CD4-positive, CD25-positive, alpha-beta regulatory T cell (primary cell): Measurements from ENCODE around the gene MED13L. TPM values are rescaled to one million over a fixed set of nuclear protein-coding genes. Genes with fewer than 3 reads are reported as not detected.

Source experiments
- ATAC-seq, 2 donors: fragments of 150-1000 bp; cut with Tn5 transposase; one replicate each; pipeline ENCODE4 v1.10.0; 2021; ENCODE audit warnings: low read depth in 2 of 2, moderate number of reproducible peaks in 2 of 2, moderate library complexity in 1 of 2
- DNase-seq, 3 donors: peaks; one replicate each; pipeline versions ENCODE4 v3.0.0 to v3.0.0-alpha.2; 2012 to 2022; ENCODE audit warnings: mixed read lengths in 1 of 3
- H3K27ac ChIP-seq: one replicate; pipeline ENCODE4 v1.7.0; 2013; ENCODE audit warnings: mild to moderate bottlenecking, low read length; ENCODE audit not compliant: insufficient read depth, poor library complexity, severe bottlenecking
- H3K27me3 ChIP-seq: one replicate; pipeline ENCODE4 v1.7.0; 2013; ENCODE audit warnings: low read length; ENCODE audit not compliant: control insufficient read depth, insufficient read depth
- H3K36me3 ChIP-seq: one replicate; pipeline ENCODE4 v1.7.0; 2013; ENCODE audit warnings: mild to moderate bottlenecking, low read length, moderate library complexity; ENCODE audit not compliant: control insufficient read depth, insufficient read depth
- H3K4me1 ChIP-seq: 2 replicates; pipeline ENCODE4 v1.7.0; 2013; ENCODE audit warnings: mild to moderate bottlenecking, low read length; ENCODE audit not compliant: insufficient read depth, control insufficient read depth, poor library complexity, severe bottlenecking
- H3K4me3 ChIP-seq: one replicate; pipeline ENCODE4 v1.7.0; 2013; ENCODE audit warnings: low read depth, mild to moderate bottlenecking, low read length, moderate library complexity
- H3K9me3 ChIP-seq, 2 experiments: 1 replicate in 1 of 2; 2 replicates in 1 of 2; pipeline ENCODE4 v1.7.0; 2013; ENCODE audit warnings: low read length in 2 of 2, mild to moderate bottlenecking in 1 of 2, moderate library complexity in 1 of 2; ENCODE audit not compliant: control insufficient read depth in 2 of 2
- H3K27ac Mint-ChIP-seq, 3 donors: one replicate each; pipeline ENCODE4 v1.8.0; 2020 to 2022; ENCODE audit warnings: mild to moderate bottlenecking in 3 of 3, mixed read lengths in 3 of 3, moderate library complexity in 2 of 3
- H3K27me3 Mint-ChIP-seq: one replicate; pipeline ENCODE4 v1.8.0; 2022; ENCODE audit warnings: mild to moderate bottlenecking, mixed read lengths
- H3K36me3 Mint-ChIP-seq: one replicate; pipeline ENCODE4 v1.8.0; 2020; ENCODE audit warnings: mixed read lengths
- H3K4me1 Mint-ChIP-seq, 4 donors: one replicate each; pipeline ENCODE4 v1.8.0; 2020 to 2022; ENCODE audit warnings: mixed read lengths in 4 of 4, mild to moderate bottlenecking in 1 of 4
- H3K4me3 Mint-ChIP-seq, 4 donors: one replicate each; pipeline ENCODE4 v1.8.0; 2020 to 2022; ENCODE audit warnings: mild to moderate bottlenecking in 4 of 4, mixed read lengths in 4 of 4, moderate library complexity in 3 of 4
- H3K9me3 Mint-ChIP-seq, 7 donors: one replicate each; pipeline ENCODE4 v1.8.0; 2020 to 2022; ENCODE audit warnings: mixed read lengths in 7 of 7, mild to moderate bottlenecking in 3 of 7, moderate library complexity in 2 of 7
- polyA plus RNA-seq, 4 donors: library from polyadenylated mRNA; unstranded; fragments of 300-500 nt; fragmentation: Illumina TruSeq; gene quantifications; one replicate each; pipeline ENCODE4 v1.2.3, GENCODE V29; 2021
- total RNA-seq: library from RNA; stranded (reverse); gene quantifications from one replicate; pipeline ENCODE4 v1.2.3, GENCODE V29; 2022

MED13L gene
- total and polyA plus RNA-seq, 5 donors from 2014 or later, result 4.5 to 179 (median 7.0) TPM

DNA sequence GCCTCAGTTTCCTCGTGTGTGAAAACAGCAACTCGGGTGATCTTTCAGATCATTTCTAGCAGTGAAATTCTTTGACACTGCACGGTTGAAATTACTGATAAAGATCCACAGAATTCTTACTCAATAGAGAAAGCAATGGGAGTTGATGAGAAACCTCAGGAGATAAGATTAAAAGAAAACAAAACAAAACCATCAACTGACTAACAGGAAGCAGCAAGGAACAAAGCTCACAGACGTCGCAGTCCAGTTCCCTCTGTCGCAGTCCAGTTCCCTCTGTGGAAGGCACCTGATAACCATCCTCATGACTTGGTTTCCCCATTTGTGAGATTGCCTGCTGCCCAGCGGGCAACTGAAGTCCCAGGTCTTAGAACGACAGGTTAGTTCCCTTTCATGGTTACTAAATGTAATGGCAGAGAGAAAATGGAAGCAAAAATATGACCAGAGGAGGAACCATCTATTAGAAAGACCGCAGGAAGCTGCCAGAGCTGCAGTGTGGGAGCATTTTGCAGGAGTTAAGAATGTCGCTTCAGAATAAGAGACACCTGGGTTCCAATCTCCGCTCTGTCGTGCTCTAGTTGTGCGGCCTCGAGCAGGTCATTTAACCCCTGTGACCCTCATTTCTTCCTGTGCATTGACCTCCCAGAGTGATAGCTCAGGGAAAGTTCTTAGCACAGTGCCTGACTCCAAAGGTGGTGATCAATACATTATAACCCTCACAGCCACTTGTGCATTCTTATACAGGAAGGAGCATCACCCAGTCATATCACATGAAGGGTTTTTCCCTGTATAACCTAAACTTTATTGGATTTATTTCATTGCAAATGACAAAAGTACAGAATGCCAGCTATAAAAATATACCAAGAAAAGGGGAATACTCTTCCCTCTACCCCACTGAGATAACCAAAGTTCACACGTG lies 5.1 kb upstream of the MED13L start:
- peaks cover 33% of the 10 kb centered on the region for H3K27me3 Mint-ChIP-seq
- Histone ChIP-seq H3K4me3 (peak overlapping the region; percentile 30), H3K4me1 (no peaks in the 10 kb centered on the region), H3K27me3 (no peaks in the 10 kb centered on the region), H3K9me3 (no peaks in the 10 kb centered on the region), H3K27ac (no peak overlapping the region), H3K36me3 (no peaks in the 10 kb centered on the region)
- no peak overlapping the region for H3K27ac Mint-ChIP-seq
- peaks cover 0 to 14% (median 7%) of the 10 kb centered on the region in 4 donors for H3K4me1 Mint-ChIP-seq
- H3K9me3 Mint-ChIP-seq, result peaks cover 0 to 1% (median 0%) of the 10 kb centered on the region in 7 donors
- no peak for DNase-seq
- no peaks in the 10 kb centered on the region for H3K36me3 Mint-ChIP-seq
- H3K4me3 Mint-ChIP-seq, result peak overlapping the region in 2 of 4 donors; percentile 36 to 51
- ATAC-seq, result no peak

DNA sequence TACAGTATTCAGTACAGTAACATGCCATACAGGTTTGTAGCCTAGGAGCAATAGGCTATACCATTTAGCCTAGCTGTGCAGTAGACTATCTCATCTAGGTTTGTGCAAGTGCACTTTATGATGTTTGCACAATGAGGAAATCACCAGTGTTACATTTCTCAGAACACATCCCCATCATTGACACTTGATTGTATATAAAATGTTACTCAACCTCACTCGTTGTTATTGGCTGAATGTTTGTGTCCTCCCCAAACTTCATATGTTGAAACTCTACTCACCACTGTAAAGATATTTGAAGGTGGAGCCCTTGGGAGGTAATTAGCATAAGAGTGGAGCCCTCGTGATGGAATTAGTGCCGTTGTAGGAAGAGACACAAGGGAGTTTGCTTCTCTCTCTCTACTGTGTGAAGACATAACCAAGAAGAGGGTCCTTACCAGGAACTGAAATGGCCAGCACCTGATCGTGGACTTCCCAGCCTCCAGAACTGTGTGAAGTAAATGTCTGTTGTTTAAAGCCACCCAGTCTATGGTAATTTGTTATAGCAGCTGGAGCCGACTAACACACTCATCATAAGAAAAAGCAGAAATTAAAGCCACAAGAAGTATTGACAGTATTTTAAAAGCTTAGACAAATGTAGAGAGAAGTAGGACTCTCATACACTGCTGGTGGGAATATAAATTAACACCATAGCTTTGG lies 3.2 kb upstream of the MED13L start:
- no peak overlapping the region for H3K27ac Mint-ChIP-seq
- H3K9me3 Mint-ChIP-seq, result peaks cover 0 to 4% (median 0%) of the 10 kb centered on the region in 7 donors
- Histone ChIP-seq H3K4me3 (no peak overlapping the region), H3K36me3 (no peaks in the 10 kb centered on the region), H3K4me1 (peaks cover 6% of the 10 kb centered on the region), H3K9me3 (no peaks in the 10 kb centered on the region), H3K27me3 (no peaks in the 10 kb centered on the region), H3K27ac (no peak overlapping the region)
- peaks cover 3% of the 10 kb centered on the region for H3K36me3 Mint-ChIP-seq
- peaks cover 4 to 17% (median 13%) of the 10 kb centered on the region in 4 donors for H3K4me1 Mint-ChIP-seq
- peaks cover 42% of the 10 kb centered on the region for H3K27me3 Mint-ChIP-seq
- DNase-seq (no peak), ATAC-seq (no peak)
- H3K4me3 Mint-ChIP-seq, result peak overlapping the region in 1 of 4 donors; percentile 89

DNA sequence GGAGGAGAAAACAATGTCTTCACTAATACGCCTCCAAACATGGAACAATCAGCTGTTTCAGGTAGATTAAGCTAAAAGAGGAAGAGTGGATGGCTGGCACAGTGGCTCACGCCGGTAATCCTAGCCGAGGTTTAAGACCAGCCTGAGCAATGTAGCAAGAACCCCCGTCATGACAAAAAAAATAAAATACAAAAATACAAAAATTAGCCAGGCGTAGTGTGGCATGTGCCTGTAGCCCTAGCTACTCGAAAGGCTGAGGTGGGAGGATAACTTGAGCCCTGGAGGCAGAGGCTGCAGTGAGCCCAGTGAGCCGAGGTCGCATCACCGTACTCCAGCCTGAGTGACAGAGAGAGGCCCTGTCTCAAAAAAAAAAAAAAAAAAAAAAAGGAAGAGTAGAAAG lies 1.2 kb upstream of the MED13L start:
- DNase-seq (no peak), ATAC-seq (no peak)
- Histone ChIP-seq H3K4me1 (peaks cover 26% of the 10 kb centered on the region), H3K36me3 (no peaks in the 10 kb centered on the region), H3K4me3 (no peak overlapping the region), H3K27me3 (no peaks in the 10 kb centered on the region), H3K9me3 (no peaks in the 10 kb centered on the region), H3K27ac (no peak overlapping the region)
- Mint-ChIP-seq H3K4me3 (peak overlapping the region; percentile 89 to 93 (median 90)), H3K36me3 (peaks cover 3% of the 10 kb centered on the region), H3K27ac (peak overlapping the region; percentile 74 to 87 (median 86)), H3K4me1 (peaks cover 20 to 37% (median 34%) of the 10 kb centered on the region in 4 donors), H3K27me3 (peaks cover 34% of the 10 kb centered on the region), H3K9me3 (peaks cover 0 to 3% (median 0%) of the 10 kb centered on the region in 7 donors)

DNA sequence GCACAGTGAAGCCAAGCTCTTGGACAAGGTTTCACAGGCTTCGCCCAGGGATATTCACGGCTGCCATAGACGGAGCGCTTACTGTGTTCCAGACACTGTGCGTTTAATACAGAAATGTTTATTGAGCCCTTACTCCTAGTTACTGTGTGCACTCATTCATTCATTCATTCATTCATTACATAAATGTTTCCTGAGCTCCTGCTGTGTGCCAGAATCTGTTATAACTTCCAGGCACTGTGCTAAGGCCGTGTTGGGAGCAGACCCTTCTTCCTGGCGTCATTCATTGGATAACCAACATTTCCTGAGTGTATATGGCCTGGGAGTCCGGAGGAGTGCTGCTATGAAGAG lies 760 bp upstream of the MED13L start:
- H3K4me1 ChIP-seq, result peaks cover 30% of the 10 kb centered on the region
- no peaks in the 10 kb centered on the region for H3K9me3 ChIP-seq
- no peak for DNase-seq
- ATAC-seq, result no peak
- peaks cover 34% of the 10 kb centered on the region for H3K27me3 Mint-ChIP-seq
- H3K27ac ChIP-seq, result no peak overlapping the region
- H3K4me3 Mint-ChIP-seq, result peak overlapping the region; percentile 89 to 93 (median 90)
- H3K27ac Mint-ChIP-seq, result peak overlapping the region; percentile 74 to 87 (median 86)
- H3K4me1 Mint-ChIP-seq, result peaks cover 20 to 42% (median 37%) of the 10 kb centered on the region in 4 donors
- peaks cover 3% of the 10 kb centered on the region for H3K36me3 Mint-ChIP-seq
- H3K27me3 ChIP-seq, result no peaks in the 10 kb centered on the region
- H3K36me3 ChIP-seq, result no peaks in the 10 kb centered on the region
- H3K9me3 Mint-ChIP-seq, result peaks cover 0 to 3% (median 0%) of the 10 kb centered on the region in 7 donors
- peak overlapping the region; percentile 65 for H3K4me3 ChIP-seq

DNA sequence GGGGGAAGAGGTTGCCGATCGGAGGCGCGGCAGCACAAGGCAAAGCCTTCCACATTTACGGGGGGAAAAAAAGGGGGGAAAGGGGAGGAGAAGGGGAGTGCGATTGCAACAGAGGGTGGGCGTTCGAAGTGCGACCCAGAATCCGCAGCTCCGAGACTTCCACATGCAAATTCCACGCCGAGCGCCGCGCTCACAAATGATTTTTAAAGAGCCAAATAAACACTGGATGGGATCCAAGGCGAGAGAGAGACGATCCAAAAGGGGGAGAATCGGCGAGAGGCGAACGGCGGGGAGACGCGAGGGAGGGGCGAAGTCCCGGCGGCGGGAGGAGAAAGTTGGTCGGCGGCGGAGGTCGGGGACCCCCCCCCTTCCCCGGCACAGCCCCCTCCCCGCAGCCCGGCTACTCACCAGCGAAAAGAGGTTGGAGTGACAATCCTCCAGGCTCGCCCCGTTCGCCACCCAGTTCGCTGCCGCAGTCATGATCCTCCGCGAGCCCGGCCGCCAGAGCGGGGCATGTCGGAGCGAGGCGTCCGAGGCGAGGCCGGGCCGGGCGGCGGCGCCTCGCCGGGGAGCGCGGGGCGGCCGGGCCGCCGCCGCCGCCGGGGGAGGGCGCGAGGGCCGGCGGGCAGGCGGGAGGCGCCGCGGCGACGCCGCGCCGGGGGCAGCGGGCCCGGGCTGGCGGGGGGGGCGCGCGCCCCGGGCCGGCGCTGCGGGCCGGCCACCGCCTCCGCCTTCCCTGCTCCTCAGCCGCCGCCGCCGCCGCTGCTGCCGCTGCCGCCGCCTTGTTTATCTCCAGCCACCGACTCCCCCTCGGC lies 634 bp downstream of the MED13L start:
- H3K27ac ChIP-seq, result peak overlapping the region; percentile 47
- H3K9me3 Mint-ChIP-seq, result peaks cover 0 to 3% (median 0%) of the 10 kb centered on the region in 7 donors

DNA sequence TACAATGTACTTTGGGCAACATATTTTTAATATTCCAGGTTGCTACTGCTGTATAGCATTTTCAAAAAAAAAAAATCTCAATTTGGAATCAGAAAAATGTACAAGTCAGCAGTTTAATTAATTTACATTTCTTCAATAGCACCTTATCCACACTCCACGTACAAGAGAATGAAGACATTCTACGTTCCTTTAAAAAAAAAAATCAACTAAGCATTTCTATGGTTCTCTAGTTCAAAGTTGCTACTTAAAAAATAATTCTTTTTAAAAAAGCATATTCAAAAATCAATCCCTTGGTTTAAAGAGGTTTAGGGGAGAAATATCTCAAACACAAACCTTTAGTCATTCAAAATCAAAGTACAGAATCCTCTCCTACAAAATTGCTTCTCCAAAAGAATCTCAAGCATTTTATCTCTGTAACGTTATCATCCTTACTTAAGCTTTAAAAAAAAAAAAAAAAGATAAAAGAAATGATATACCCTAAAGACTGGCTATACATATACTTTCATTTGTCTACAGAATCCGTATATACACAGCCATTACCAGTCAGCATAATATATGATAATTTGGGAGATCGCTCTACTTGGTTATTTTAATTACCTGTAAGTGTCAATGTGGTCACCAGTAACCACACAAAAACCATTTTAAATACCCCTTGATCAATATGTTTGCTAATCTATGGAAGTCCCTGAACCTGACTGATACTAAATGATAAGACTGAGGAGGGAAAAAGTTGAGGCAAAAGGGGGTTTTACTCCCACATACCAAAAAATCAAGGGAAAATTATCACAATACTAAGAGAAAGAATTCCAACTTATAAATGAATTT lies 2.7 kb downstream of the MED13L start:
- Histone ChIP-seq H3K4me1 (peaks cover 31% of the 10 kb centered on the region), H3K4me3 (peak overlapping the region; percentile 77), H3K36me3 (no peaks in the 10 kb centered on the region), H3K27ac (no peak overlapping the region), H3K9me3 (no peaks in the 10 kb centered on the region), H3K27me3 (no peaks in the 10 kb centered on the region)
- Mint-ChIP-seq H3K27me3 (peaks cover 24% of the 10 kb centered on the region), H3K36me3 (peaks cover 3% of the 10 kb centered on the region), H3K4me3 (peak overlapping the region; percentile 52 to 97 (median 71)), H3K9me3 (peaks cover 0 to 3% (median 0%) of the 10 kb centered on the region in 7 donors), H3K4me1 (peaks cover 20 to 54% (median 44%) of the 10 kb centered on the region in 4 donors), H3K27ac (peak overlapping the region in 1 of 3 donors; percentile 7)
- no peak for ATAC-seq
- DNase-seq, result no peak

More for the DNA sequence above, 634 bp downstream of the MED13L start:
- no peaks in the 10 kb centered on the region for H3K9me3 ChIP-seq
- peak; percentile 48 to 49 for ATAC-seq
- no peaks in the 10 kb centered on the region for H3K36me3 ChIP-seq
- no peaks in the 10 kb centered on the region for H3K27me3 ChIP-seq
- DNase-seq, result peak; percentile 53 to 75 (median 71)
- Mint-ChIP-seq H3K27me3 (peaks cover 34% of the 10 kb centered on the region), H3K27ac (peak overlapping the region; percentile 88 to 100 (median 96)), H3K4me1 (peaks cover 20 to 44% (median 36%) of the 10 kb centered on the region in 4 donors), H3K36me3 (peaks cover 3% of the 10 kb centered on the region), H3K4me3 (peak overlapping the region; percentile 94 to 100 (median 96))
- peaks cover 31% of the 10 kb centered on the region for H3K4me1 ChIP-seq
- H3K4me3 ChIP-seq, result peak overlapping the region; percentile 77
